Prostate gland (tissue), 2 donors: ENCODE data around the gene SFT2D3.

ENCODE experiments used
- POLR2A ChIP-seq: fragments of 450-650 bp; IDR thresholded peaks from one replicate; pipeline ENCODE4 v1.6.1; 2016; ENCODE audit warnings: antibody characterized with exemption, mild to moderate bottlenecking
- TF ChIP-seq, protein P1 (sequence below), 4 experiments: fragments of 200-600 bp in 2 of 4; fragments of 450-650 bp in 2 of 4; sonication (generic) in 2 of 4; IDR thresholded peaks; 1 replicate in 3 of 4; 2 replicates in 1 of 4; pipeline ENCODE4 v1.5.1; 2016 to 2019; ENCODE audit warnings: antibody characterized with exemption in 4 of 4, mild to moderate bottlenecking in 2 of 4, moderate library complexity in 2 of 4

DNA sequence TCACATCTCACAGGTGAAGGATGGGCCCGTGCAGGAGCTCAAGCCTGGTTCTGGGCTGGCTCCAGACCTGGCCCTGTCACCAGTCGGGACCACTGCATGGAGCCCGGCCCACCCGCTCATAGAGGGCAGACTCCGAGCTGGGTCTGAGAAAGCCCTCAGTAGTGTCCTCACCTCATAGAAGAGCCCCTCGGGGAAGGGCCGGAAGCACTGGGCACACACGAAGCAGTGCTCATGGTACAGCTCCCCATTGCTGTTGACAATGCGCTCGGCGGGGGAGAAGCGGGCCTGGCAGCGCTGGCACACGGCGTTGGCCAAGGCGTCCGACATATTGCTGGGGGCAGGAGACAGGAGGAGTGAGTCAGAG, 44.1 kb upstream of the SFT2D3 start:
- TF ChIP-seq, protein P1, sequence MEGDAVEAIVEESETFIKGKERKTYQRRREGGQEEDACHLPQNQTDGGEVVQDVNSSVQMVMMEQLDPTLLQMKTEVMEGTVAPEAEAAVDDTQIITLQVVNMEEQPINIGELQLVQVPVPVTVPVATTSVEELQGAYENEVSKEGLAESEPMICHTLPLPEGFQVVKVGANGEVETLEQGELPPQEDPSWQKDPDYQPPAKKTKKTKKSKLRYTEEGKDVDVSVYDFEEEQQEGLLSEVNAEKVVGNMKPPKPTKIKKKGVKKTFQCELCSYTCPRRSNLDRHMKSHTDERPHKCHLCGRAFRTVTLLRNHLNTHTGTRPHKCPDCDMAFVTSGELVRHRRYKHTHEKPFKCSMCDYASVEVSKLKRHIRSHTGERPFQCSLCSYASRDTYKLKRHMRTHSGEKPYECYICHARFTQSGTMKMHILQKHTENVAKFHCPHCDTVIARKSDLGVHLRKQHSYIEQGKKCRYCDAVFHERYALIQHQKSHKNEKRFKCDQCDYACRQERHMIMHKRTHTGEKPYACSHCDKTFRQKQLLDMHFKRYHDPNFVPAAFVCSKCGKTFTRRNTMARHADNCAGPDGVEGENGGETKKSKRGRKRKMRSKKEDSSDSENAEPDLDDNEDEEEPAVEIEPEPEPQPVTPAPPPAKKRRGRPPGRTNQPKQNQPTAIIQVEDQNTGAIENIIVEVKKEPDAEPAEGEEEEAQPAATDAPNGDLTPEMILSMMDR (IDR thresholded peaks at IDR 0.05) = no peak
- no peak for TF ChIP-seq POLR2A
